GM13976 (cell line): ENCODE measurements around the gene EPB41L4A.

Experiments used
- DNase-seq: peaks from one replicate; pipeline ENCODE4 v3.0.0; 2012; ENCODE audit warnings: low spot score
- in situ Hi-C: fragments of 300-500 bp; cut with MboI; formaldehyde crosslinking; loops from one replicate; pipeline ENCODE4 v1.12.0; 2022; ENCODE audit warnings: low sequenced_read_pairs, mixed read lengths, inconsistent platforms; ENCODE audit not compliant: unreplicated experiment
- TF ChIP-seq, protein P1 (sequence below): IDR thresholded peaks from 2 replicates; pipeline ENCODE4 v1.5.1; 2012; ENCODE audit warnings: borderline replicate concordance, mild to moderate bottlenecking; ENCODE audit not compliant: insufficient read depth; ENCODE audit errors: extremely low read depth, missing control alignments, control extremely low read depth

The EPB41L4A gene

DNA sequence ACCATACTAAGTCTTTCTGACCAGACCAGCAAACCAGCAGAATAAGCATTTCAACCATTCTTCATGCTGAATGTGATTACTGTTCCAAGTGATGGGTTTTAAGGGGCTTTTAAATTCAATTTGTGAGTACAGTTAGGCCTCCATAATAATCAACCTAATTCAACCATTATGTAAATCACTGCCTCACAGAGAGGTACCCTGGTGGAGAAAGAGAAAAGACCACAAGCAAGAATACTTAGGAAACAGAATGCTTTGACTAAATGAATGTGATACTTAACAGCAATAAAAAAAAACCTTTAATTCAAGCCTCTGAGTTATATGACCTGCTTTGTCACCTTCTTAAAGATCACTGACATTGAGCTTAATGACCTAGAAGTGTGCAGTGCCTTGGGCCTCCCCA lies 162.1 kb downstream of the EPB41L4A start:
- TF ChIP-seq, protein P1, sequence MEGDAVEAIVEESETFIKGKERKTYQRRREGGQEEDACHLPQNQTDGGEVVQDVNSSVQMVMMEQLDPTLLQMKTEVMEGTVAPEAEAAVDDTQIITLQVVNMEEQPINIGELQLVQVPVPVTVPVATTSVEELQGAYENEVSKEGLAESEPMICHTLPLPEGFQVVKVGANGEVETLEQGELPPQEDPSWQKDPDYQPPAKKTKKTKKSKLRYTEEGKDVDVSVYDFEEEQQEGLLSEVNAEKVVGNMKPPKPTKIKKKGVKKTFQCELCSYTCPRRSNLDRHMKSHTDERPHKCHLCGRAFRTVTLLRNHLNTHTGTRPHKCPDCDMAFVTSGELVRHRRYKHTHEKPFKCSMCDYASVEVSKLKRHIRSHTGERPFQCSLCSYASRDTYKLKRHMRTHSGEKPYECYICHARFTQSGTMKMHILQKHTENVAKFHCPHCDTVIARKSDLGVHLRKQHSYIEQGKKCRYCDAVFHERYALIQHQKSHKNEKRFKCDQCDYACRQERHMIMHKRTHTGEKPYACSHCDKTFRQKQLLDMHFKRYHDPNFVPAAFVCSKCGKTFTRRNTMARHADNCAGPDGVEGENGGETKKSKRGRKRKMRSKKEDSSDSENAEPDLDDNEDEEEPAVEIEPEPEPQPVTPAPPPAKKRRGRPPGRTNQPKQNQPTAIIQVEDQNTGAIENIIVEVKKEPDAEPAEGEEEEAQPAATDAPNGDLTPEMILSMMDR, result no peak
- DNase-seq, result no peak
- in situ Hi-C loops, result no loop called here

DNA sequence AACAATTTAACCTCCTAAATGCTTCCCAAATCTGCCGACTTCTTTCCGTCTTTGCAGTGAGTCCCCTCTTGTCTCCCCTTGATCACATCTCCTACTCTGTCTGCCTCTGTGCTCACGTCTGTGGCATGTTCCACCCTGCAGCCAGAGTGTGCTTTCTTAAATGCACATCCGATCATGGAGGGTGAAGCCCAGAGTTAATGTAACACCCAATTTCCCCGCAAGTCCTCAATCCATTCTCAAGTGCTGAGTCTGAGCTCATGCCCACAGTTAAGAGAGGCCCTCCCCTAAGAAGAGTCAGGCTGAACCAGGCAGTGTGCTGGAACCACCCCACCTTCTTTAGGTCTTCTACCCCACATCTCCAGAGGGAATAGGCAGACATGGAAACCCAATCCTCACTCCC lies 164.8 kb downstream of the EPB41L4A start:
- TF ChIP-seq, protein P1, result no peak
- in situ Hi-C loops, result no loop called here
- no peak for DNase-seq

GRCh38 chr5:112253478-112254250 lies 165.4 kb downstream of the EPB41L4A start:
- TF ChIP-seq, protein P1, result no peak
- in situ Hi-C loops, result no loop called here
- DNase-seq, result no peak

- in situ Hi-C loops, result no loop called here
- no peak for DNase-seq
- TF ChIP-seq, protein P1, result no peak
Observed at GRCh38 chr5:112250551-112250950, 168.5 kb downstream of the EPB41L4A start.

- TF ChIP-seq, protein P1, result no peak
- in situ Hi-C loops, result no loop called here
- DNase-seq, result no peak
Observed at GRCh38 chr5:112248623-112249022, 170.5 kb downstream of the EPB41L4A start.

DNA sequence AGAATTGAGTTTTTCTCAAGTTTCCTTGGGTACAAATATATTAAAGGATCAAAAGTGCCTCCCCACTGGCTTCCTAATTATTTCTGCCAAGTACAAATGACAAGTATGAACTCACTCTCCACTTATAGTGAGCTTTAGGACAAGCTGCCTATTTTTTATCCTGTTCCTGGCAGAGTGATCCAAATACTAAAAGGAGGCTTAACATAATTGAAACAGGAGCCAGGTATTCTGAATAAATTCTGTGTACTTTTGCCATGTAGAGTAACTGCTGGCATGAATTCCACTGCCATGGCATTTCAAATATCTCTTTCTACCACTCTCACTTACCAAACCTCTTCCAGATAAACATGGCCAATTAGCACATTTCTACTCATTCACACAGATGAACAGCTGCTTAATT lies 171.1 kb downstream of the EPB41L4A start:
- TF ChIP-seq, protein P1, result no peak
- no peak for DNase-seq
- in situ Hi-C loops, result no loop called here

GRCh38 chr5:112245656-112246055 lies 173.4 kb downstream of the EPB41L4A start:
- TF ChIP-seq, protein P1, result no peak
- DNase-seq, result no peak
- in situ Hi-C loops, result no loop called here
